IPS-NIHi11 (cell line): ENCODE results near the gene UBAP2.

ENCODE experiments used
- DNase-seq: peaks from one replicate; pipeline ENCODE4 v3.0.0; 2012; ENCODE audit warnings: mixed read lengths, low spot score

The UBAP2 gene

DNA sequence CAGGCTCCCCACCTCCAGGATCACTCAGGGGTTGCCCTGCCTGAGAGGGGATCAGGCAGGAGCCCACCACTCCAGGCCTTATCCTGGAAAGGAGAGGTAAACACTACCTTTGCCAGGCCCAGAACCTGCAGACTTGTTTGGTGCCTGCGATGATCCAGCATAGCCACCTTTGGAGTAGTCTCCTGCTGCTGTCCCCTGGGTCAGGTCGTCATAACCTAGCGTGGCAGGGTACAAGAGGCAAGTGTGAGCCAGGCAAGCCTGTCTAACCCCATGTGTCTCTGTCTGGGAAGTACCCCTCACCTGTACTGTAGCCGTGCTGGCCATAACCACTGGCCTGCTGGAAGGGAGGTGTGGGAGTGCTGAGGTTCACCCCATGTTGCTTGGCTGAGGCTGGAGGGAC is 125.6 kb downstream of the UBAP2 start:
- no peak for DNase-seq

- DNase-seq: peak; percentile 72
Observed at GRCh38 chr9:33921967-33922895, 126.5 kb downstream of the UBAP2 start.

GRCh38 chr9:33919276-33919897 is 129.3 kb downstream of the UBAP2 start:
- no peak for DNase-seq

GRCh38 chr9:33917036-33917435 is 131.7 kb downstream of the UBAP2 start:
- DNase-seq: no peak

DNA sequence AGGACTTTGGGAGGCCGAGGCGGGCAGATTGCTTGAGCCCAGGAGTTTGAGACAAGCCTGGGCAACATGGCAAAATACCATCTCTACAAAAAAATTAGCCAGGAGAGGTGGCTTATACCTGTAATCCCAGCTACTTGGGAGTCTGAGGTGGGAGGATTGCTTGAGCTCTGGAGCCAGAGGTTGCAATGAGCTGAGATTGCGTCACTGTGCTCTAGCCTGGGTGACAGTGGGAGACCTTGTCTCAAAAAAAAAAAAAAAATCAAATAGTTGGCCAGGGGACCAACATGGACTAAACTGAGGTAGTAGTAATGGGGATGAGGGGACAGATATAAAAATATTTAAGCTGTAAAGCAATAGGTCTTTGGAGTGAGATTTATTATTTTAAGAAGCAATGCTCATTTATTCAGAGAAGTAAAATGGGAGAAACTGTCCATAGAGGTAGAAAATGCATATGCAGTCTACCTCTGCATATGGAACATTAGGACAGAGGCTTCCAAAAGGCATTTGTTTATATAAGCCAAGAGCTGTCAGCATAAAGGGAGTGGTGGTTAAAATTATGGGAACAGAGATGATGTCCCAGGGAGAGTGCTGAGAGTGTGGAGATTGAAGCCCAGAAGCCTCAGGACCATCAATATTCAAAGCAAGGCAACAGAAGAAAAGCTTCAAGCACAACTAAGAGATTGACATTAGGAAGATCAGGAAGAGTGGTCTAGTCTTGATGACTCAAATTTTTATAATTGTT is 133.6 kb downstream of the UBAP2 start:
- no peak for DNase-seq

- no peak for DNase-seq
Observed at GRCh38 chr9:33913541-33913940, 135.1 kb downstream of the UBAP2 start.

- no peak for DNase-seq
Observed at GRCh38 chr9:33908749-33909148, 139.9 kb downstream of the UBAP2 start.

- DNase-seq: no peak
Observed at GRCh38 chr9:33908114-33908513, 140.6 kb downstream of the UBAP2 start.

GRCh38 chr9:33907347-33907746 is 141.3 kb downstream of the UBAP2 start:
- no peak for DNase-seq

DNA sequence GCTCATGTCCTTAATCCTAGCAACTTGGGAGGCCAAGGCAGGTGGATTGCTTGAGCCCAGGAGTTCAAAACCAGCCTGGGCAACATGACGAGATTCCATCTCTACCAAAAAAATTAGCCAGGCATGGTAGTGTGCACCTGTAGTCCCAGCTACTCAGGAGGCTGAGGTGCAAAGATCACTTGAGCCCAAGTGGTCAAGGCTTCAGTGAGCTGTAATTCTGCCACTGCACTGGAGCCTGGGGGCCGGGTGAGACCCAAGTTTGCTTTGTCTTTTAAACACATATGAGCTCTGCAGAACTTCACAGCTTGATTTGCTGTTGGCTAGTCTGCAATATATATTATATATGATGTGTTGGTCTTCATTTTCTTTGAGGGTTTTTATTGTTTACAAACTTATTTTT is 141.9 kb downstream of the UBAP2 start:
- DNase-seq: no peak

DNA sequence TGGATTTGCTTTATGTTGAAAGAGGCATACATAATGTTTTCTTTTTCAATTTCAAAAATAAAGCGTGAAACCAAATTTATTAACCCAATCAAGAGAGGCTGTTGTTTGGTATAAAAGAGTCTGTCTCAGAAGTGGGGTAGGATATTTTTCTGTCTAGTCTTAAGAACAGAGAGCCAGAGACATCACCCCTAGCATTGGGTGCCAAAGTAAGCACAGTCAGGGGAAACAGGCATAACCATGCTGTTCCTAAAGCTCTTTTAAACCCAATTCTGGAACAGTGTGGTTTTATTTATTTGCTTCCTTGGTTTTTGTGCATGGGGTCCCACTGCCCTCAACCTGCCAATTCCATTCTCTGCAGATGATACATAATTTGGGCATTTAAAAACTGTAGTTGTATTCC is 143.6 kb downstream of the UBAP2 start:
- no peak for DNase-seq

GRCh38 chr9:33903157-33903780 is 145.4 kb downstream of the UBAP2 start:
- no peak for DNase-seq

DNA sequence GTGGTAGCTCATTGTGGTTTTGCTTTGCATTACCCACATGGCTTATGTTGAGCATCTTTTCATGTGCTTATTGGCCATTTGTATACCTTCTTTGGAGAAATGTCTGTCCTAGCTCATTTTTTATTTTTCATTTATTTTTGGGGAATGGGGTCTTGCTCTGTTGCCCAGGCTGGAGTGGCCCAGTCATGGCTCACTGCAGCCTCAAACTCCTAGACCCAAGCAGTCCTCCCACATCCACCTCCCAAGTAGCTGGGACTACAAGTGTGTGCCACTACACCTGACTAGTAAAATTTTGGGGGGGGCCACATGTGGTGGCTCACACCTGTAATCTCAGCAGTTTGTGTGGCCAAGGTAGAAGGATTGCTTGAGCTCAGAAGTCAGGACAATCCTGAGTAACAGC is 154.4 kb downstream of the UBAP2 start:
- DNase-seq: no peak

DNA sequence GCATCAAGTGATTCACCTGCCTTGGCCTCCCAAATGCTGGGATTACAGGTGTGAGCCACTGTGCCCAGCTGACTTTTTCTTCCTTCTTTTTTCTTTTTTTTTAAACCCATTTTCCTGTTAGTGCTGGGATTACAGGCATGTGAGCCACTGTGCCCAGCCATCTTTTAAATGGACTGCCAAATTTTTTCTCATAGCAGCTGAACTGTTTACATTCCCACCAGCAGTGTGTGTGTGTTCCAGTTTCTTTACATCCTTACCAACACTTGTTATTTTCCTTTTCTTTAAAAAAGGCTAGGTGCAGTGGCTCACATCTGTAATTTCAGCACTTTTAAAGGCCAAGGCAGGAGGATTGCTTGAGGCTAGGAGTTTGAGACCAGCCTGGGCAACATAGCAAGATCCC is 154.8 kb downstream of the UBAP2 start:
- DNase-seq: no peak

DNA sequence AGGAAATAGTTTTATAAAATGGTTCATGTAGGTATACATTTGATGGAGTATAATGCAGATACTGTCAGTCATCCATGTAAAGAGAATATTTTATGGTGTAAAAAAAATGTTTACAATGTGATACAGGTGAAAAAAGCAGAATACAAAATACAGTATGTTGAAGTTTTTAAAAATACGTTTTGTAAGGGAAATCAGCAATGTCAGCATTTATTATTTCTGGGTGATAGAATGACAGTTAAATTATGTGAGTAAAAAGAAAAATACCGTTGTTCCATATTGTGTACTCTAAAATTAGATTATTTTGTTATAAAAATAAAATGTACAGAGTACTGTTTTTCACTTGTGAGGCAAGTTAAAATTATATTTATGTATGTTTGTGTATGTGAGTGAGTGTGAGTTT is 162.7 kb downstream of the UBAP2 start:
- DNase-seq: no peak

GRCh38 chr9:33884856-33885701 is 163.6 kb downstream of the UBAP2 start:
- DNase-seq: no peak

DNA sequence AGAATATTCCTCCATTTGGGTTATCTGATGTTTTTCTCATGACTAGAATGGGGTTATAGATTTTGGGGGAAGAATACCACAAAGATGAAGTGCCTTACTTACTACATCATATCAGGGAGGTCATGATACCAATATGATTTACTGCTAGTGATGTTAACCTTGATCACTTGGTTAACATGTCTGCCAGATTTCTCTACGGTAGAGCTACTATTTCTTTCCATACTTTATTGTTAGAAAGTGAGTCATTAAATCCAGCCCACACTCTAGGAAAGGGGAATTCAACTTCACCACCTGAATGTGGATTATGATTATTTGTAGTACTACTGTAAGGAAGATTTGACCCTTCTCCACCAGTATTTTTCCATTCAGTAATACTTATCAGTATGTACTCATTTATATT is 167.1 kb downstream of the UBAP2 start:
- DNase-seq: no peak

- peak; percentile 17 for DNase-seq
Observed at GRCh38 chr9:33880211-33881089, 168.2 kb downstream of the UBAP2 start.

GRCh38 chr9:33878691-33879366 is 169.9 kb downstream of the UBAP2 start:
- no peak for DNase-seq
